ENCODE measurements around the gene TM9SF1.

Gene TM9SF1

GRCh38 chr14:24179961-24180796, 15.1 kb downstream of the TM9SF1 start:
- TF ChIP-seq CTCF (IDR thresholded peaks at IDR 0.05; ENCODE audit: low read depth, low read length, missing control alignments): no peak
- no peak for DNase-seq (ENCODE audit: low read depth)
- no peak overlapping the region for H3K4me3 ChIP-seq (ENCODE audit: low read depth, low read length)

GRCh38 chr14:24179294-24179960, 15.8 kb downstream of the TM9SF1 start:
- no peak for TF ChIP-seq CTCF (IDR thresholded peaks at IDR 0.05; ENCODE audit: low read depth, low read length, missing control alignments)
- no peak for DNase-seq (ENCODE audit: low read depth)
- no peak overlapping the region for H3K4me3 ChIP-seq (ENCODE audit: low read depth, low read length)

GRCh38 chr14:24178399-24179178, 16.7 kb downstream of the TM9SF1 start:
- TF ChIP-seq CTCF (IDR thresholded peaks at IDR 0.05; ENCODE audit: low read depth, low read length, missing control alignments): no peak
- DNase-seq (ENCODE audit: low read depth): no peak
- H3K4me3 ChIP-seq (ENCODE audit: low read depth, low read length): no peak overlapping the region

- DNase-seq (ENCODE audit: low read depth): no peak
- no peak for TF ChIP-seq CTCF (IDR thresholded peaks at IDR 0.05; ENCODE audit: low read depth, low read length, missing control alignments)
- no peak overlapping the region for H3K4me3 ChIP-seq (ENCODE audit: low read depth, low read length)
Observed at GRCh38 chr14:24177891-24178290, 17.4 kb downstream of the TM9SF1 start.

GRCh38 chr14:24177041-24177825, 18.0 kb downstream of the TM9SF1 start:
- DNase-seq (ENCODE audit: low read depth): no peak
- no peak for TF ChIP-seq CTCF (IDR thresholded peaks at IDR 0.05; ENCODE audit: low read depth, low read length, missing control alignments)
- H3K4me3 ChIP-seq (ENCODE audit: low read depth, low read length): no peak overlapping the region

- no peak for TF ChIP-seq CTCF (IDR thresholded peaks at IDR 0.05; ENCODE audit: low read depth, low read length, missing control alignments)
- H3K4me3 ChIP-seq (ENCODE audit: low read depth, low read length): no peak overlapping the region
Observed at GRCh38 chr14:24176599-24176998, 18.6 kb downstream of the TM9SF1 start.

More at GRCh38 chr14:24176599-24176998, 18.6 kb downstream of the TM9SF1 start:
- DNase-seq (ENCODE audit: low read depth): no peak
